ENCODE measurements around the gene TMEM18.

GRCh38 chr2:649426-650342 is 27.5 kb downstream of the TMEM18 start:
- TF ChIP-seq CTCF (IDR thresholded peaks at IDR 0.05) (no peak), EZH2 (IDR thresholded peaks at IDR 0.05) (no peak)

Data from neural progenitor cell (in vitro differentiated cells).